IPS DF 4.7 (cell line): ENCODE measurements around the gene FILIP1.

Source experiments
- DNase-seq: peaks from one replicate; pipeline ENCODE4 v3.0.0-alpha.2; 2013; ENCODE audit warnings: low spot score; ENCODE audit errors: extremely low read depth

Gene FILIP1

GRCh38 chr6:75493400-75494064, at the start of gene FILIP1:
FILIP1 (minus strand) TSS chr6:75493800; CDS start chr6:75414972, 78,828 bp downstream.
- DNase-seq = no peak

- no peak for DNase-seq
These were observed 49.7 kb upstream of the FILIP1 start for GRCh38 chr6:75543311-75543710.

GRCh38 chr6:75539136-75539535, 45.5 kb upstream of the FILIP1 start:
- no peak for DNase-seq

GRCh38 chr6:75532521-75532920, 38.9 kb upstream of the FILIP1 start:
- no peak for DNase-seq

GRCh38 chr6:75531174-75531573, 37.6 kb upstream of the FILIP1 start:
- DNase-seq = no peak

GRCh38 chr6:75530696-75531095, 37.1 kb upstream of the FILIP1 start:
- DNase-seq = no peak

- DNase-seq = no peak
These were observed 34.8 kb upstream of the FILIP1 start for GRCh38 chr6:75528423-75528822.

GRCh38 chr6:75526502-75527127, 33.0 kb upstream of the FILIP1 start:
- peak; percentile 33 for DNase-seq

GRCh38 chr6:75525682-75526081, 32.1 kb upstream of the FILIP1 start:
- no peak for DNase-seq

- no peak for DNase-seq
These were observed 30.8 kb upstream of the FILIP1 start for GRCh38 chr6:75524322-75524972.

GRCh38 chr6:75516757-75517156, 23.2 kb upstream of the FILIP1 start:
- no peak for DNase-seq

- no peak for DNase-seq
These were observed 19.0 kb upstream of the FILIP1 start for GRCh38 chr6:75512591-75512990.

GRCh38 chr6:75505424-75505823, 11.8 kb upstream of the FILIP1 start:
- no peak for DNase-seq

GRCh38 chr6:75504465-75505222, 11.0 kb upstream of the FILIP1 start:
- DNase-seq = no peak

GRCh38 chr6:75503291-75503690, 9.7 kb upstream of the FILIP1 start:
- DNase-seq = no peak

- no peak for DNase-seq
These were observed 9.3 kb upstream of the FILIP1 start for GRCh38 chr6:75502884-75503283.

- no peak for DNase-seq
These were observed 8.2 kb upstream of the FILIP1 start for GRCh38 chr6:75501756-75502155.

- no peak for DNase-seq
These were observed 6.0 kb upstream of the FILIP1 start for GRCh38 chr6:75499640-75500039.

GRCh38 chr6:75498862-75499261, 5.3 kb upstream of the FILIP1 start:
- DNase-seq = no peak

- no peak for DNase-seq
These were observed 4.4 kb upstream of the FILIP1 start for GRCh38 chr6:75497994-75498393.

- no peak for DNase-seq
These were observed 1.4 kb upstream of the FILIP1 start for GRCh38 chr6:75495011-75495410.

- DNase-seq = no peak
These were observed 690 bp upstream of the FILIP1 start for GRCh38 chr6:75494290-75494689.
